ENCODE results near the gene CNIH1. TPM values are rescaled to one million over a fixed set of nuclear protein-coding genes. Genes with fewer than 3 reads are reported as not detected.

The CNIH1 gene
- total RNA-seq, 2 donors from 2014 or later = 128 to 142 TPM

- TF ChIP-seq, protein P1, sequence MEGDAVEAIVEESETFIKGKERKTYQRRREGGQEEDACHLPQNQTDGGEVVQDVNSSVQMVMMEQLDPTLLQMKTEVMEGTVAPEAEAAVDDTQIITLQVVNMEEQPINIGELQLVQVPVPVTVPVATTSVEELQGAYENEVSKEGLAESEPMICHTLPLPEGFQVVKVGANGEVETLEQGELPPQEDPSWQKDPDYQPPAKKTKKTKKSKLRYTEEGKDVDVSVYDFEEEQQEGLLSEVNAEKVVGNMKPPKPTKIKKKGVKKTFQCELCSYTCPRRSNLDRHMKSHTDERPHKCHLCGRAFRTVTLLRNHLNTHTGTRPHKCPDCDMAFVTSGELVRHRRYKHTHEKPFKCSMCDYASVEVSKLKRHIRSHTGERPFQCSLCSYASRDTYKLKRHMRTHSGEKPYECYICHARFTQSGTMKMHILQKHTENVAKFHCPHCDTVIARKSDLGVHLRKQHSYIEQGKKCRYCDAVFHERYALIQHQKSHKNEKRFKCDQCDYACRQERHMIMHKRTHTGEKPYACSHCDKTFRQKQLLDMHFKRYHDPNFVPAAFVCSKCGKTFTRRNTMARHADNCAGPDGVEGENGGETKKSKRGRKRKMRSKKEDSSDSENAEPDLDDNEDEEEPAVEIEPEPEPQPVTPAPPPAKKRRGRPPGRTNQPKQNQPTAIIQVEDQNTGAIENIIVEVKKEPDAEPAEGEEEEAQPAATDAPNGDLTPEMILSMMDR (IDR thresholded peaks at IDR 0.05) = no peak
- Histone ChIP-seq H3K9me3 (no peaks in the 10 kb centered on the region), H3K27ac (no peak overlapping the region), H3K27me3 (replicated peaks; ENCODE audit: insufficient read depth) (no peaks in the 10 kb centered on the region), H3K36me3 (peaks cover 4% of the 10 kb centered on the region), H3K4me1 (ENCODE audit: control insufficient read depth in 1 of 2, low read depth in 2 of 2) (peaks cover 0 to 26% of the 10 kb centered on the region in 2 donors), H3K4me3 (no peak overlapping the region)
- DNase-seq (ENCODE audit: low spot score) (no peak), ATAC-seq (ENCODE audit: insufficient number of reproducible peaks, low FRiP score, low read depth) (no peak)
Observed at GRCh38 chr14:54475187-54475899, 34.2 kb upstream of the CNIH1 start.

- Histone ChIP-seq H3K9me3 (no peaks in the 10 kb centered on the region), H3K4me3 (no peak overlapping the region), H3K27ac (no peak overlapping the region), H3K27me3 (replicated peaks; ENCODE audit: insufficient read depth) (no peaks in the 10 kb centered on the region), H3K36me3 (peaks cover 4% of the 10 kb centered on the region), H3K4me1 (ENCODE audit: control insufficient read depth in 1 of 2, low read depth in 2 of 2) (peaks cover 0 to 33% of the 10 kb centered on the region in 2 donors)
- DNase-seq (ENCODE audit: low spot score) (no peak), ATAC-seq (ENCODE audit: insufficient number of reproducible peaks, low FRiP score, low read depth) (no peak)
- TF ChIP-seq, protein P1 (IDR thresholded peaks at IDR 0.05) = no peak
Observed at GRCh38 chr14:54474232-54474793, 33.1 kb upstream of the CNIH1 start.

- no peak for DNase-seq (ENCODE audit: low spot score)
- Histone ChIP-seq H3K36me3 (no peaks in the 10 kb centered on the region), H3K27me3 (replicated peaks; ENCODE audit: insufficient read depth) (no peaks in the 10 kb centered on the region), H3K9me3 (peaks cover 3% of the 10 kb centered on the region), H3K4me3 (no peak overlapping the region), H3K27ac (no peak overlapping the region), H3K4me1 (ENCODE audit: control insufficient read depth in 1 of 2, low read depth in 2 of 2) (peaks cover 0 to 33% of the 10 kb centered on the region in 2 donors)
- TF ChIP-seq, protein P1 (IDR thresholded peaks at IDR 0.05) = no peak
- ATAC-seq (ENCODE audit: insufficient number of reproducible peaks, low FRiP score, low read depth) = no peak
Observed at GRCh38 chr14:54472315-54472714, 31.1 kb upstream of the CNIH1 start.

GRCh38 chr14:54471641-54472040 is 30.5 kb upstream of the CNIH1 start:
- H3K36me3 ChIP-seq = no peaks in the 10 kb centered on the region
- no peak overlapping the region for H3K27ac ChIP-seq
- TF ChIP-seq, protein P1 (IDR thresholded peaks at IDR 0.05) = no peak
- peaks cover 4% of the 10 kb centered on the region for H3K9me3 ChIP-seq
- H3K4me3 ChIP-seq = no peak overlapping the region
- ATAC-seq (ENCODE audit: insufficient number of reproducible peaks, low FRiP score, low read depth) (no peak), DNase-seq (ENCODE audit: low spot score) (no peak)
- peaks cover 0 to 33% of the 10 kb centered on the region in 2 donors for H3K4me1 ChIP-seq (ENCODE audit: control insufficient read depth in 1 of 2, low read depth in 2 of 2)
- H3K27me3 ChIP-seq (replicated peaks; ENCODE audit: insufficient read depth) = no peaks in the 10 kb centered on the region

DNA sequence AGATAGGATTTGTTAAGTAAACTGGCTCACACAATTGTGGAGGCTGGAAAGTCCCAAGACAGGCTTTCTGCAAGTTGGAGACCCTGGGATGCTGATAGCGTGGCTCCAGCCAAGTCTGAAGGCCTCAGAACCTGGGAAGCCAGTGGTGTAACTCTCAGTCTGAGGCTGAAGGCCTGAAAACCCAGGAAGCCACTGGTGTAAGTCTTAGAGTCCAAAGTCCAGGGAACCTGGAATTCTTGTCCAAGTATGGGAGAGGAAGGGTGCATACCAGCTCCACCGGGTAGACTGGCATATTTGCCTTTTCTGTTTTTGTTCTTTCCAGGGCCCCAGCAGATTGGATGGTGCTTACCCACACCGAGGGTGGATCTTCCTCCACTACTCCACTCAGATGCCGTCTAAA is 29.5 kb upstream of the CNIH1 start:
- Histone ChIP-seq H3K4me3 (no peak overlapping the region), H3K9me3 (peaks cover 4% of the 10 kb centered on the region), H3K4me1 (ENCODE audit: control insufficient read depth in 1 of 2, low read depth in 2 of 2) (peaks cover 0 to 39% of the 10 kb centered on the region in 2 donors), H3K27ac (no peak overlapping the region), H3K36me3 (no peaks in the 10 kb centered on the region), H3K27me3 (replicated peaks; ENCODE audit: insufficient read depth) (no peaks in the 10 kb centered on the region)
- ATAC-seq (ENCODE audit: insufficient number of reproducible peaks, low FRiP score, low read depth) = no peak
- TF ChIP-seq, protein P1 (IDR thresholded peaks at IDR 0.05) = no peak
- DNase-seq (ENCODE audit: low spot score) = no peak
